ENCODE measurements around the gene KCNQ4.

The KCNQ4 gene

DNA sequence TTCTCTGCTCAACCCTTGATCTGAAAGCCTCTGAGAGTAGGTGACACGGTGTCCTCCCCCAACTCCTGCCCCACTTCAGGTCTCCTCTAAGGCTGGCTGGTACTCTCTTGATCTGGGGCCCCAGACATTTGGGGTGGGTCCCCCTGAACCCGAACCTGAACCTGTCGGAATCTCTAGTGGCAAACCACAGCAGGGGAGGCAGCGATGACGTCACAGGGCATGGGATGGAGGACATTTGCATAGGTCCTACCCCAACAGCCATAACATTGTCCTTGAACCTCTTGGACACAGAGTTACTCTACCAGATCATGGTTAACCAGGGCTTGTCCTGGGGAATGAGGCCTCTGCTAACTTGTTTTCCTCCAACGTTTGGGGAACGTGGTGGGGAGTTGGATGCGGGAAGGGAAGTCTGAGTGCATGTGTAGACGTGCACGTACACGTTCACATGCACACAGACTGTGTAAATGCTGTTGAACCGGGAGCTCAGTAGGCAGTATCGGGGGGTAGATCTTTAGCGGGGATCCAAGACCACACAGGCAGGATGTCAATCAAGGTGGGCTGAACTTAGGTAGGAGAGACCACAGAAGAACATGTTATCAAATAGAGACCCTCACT is 46.2 kb downstream of the KCNQ4 start:
- Mint-ChIP-seq H3K27ac (no peak overlapping the region), H3K27me3 (no peaks in the 10 kb centered on the region), H3K9me3 (no peaks in the 10 kb centered on the region), H3K36me3 (no peaks in the 10 kb centered on the region), H3K4me3 (no peak overlapping the region), H3K4me1 (peaks cover 11% of the 10 kb centered on the region)

- Mint-ChIP-seq H3K27ac (no peak overlapping the region), H3K9me3 (no peaks in the 10 kb centered on the region), H3K4me3 (no peak overlapping the region), H3K36me3 (no peaks in the 10 kb centered on the region), H3K4me1 (peaks cover 5% of the 10 kb centered on the region), H3K27me3 (no peaks in the 10 kb centered on the region)
These were observed 46.9 kb downstream of the KCNQ4 start for GRCh38 chr1:40830419-40830943.

DNA sequence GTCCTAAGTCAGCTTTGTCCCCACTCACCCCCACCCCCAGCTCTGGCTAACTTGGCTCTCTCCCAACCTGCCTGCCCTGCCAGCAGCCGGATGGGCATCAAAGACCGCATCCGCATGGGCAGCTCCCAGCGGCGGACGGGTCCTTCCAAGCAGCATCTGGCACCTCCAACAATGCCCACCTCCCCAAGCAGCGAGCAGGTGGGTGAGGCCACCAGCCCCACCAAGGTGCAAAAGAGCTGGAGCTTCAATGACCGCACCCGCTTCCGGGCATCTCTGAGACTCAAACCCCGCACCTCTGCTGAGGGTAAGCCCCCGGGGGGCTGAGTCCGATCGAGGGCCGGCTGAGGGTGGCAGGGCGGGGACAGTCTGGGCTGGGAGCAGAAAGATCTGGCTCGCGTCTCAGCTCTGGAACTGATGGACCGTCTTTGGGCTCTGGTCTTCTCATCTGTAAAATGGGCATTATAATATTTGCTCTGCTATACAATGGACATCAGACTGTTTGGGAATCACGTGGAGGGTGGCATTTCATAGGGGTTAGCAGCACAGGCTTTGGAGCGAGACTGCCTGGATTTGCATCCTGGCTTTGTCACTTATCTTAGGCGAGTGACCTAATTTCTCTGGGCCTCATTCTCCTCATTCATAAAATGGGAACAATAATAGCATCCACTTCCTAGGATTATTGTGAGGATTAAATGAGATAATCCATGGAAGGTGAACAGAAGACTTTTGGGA is 47.6 kb downstream of the KCNQ4 start:
- Mint-ChIP-seq H3K27me3 (no peaks in the 10 kb centered on the region), H3K36me3 (no peaks in the 10 kb centered on the region), H3K4me3 (no peak overlapping the region), H3K9me3 (no peaks in the 10 kb centered on the region), H3K4me1 (peaks cover 2% of the 10 kb centered on the region), H3K27ac (no peak overlapping the region)

DNA sequence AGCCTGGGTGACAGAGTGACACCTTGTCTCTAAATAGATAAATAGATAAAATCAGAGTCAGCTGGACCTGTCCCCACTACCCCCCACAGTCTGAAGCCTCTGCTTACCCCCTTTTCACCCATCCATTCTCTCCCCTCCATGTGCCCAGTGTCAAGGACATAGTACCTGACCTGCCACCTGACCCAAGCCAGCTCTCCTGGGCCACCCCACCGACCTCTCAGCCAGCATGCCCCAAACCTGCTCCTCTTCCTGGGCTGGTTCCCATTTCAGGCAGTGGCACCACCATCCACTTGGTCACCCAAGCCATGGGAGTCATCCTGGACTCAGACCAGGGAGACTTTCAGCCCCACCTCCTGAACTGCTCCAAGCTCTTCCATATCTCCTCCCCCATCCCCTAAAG is 50.4 kb downstream of the KCNQ4 start:
- Mint-ChIP-seq H3K27ac (no peak overlapping the region), H3K4me1 (no peaks in the 10 kb centered on the region), H3K27me3 (no peaks in the 10 kb centered on the region), H3K9me3 (no peaks in the 10 kb centered on the region), H3K36me3 (no peaks in the 10 kb centered on the region), H3K4me3 (no peak overlapping the region)

DNA sequence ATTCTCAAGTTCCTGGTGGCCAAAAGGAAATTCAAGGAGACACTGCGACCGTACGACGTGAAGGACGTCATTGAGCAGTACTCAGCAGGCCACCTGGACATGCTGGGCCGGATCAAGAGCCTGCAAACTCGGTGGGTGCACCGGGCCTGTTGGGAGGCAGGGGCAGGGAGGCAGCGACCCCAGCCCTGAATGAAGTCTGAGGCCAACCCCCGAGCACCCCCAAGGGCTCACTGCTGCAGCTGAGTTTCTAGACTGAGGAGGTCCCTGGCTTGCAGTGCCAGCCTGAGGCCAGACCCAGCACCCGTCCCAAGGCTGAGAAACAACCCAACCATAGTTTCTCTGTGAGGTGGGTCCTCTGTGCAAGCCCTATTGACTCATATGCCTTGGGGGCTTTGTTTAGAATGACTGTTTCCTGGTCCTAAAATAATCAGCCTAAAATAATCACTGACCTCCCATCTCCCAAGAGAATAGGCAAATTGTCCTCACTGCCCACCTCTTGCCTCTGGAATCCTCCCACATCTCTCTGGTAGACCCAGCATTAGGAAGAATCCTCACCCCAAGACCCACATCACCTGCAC is 51.5 kb downstream of the KCNQ4 start:
- peaks cover under 1% of the 10 kb centered on the region for H3K4me1 Mint-ChIP-seq
- H3K36me3 Mint-ChIP-seq: no peaks in the 10 kb centered on the region
- H3K27me3 Mint-ChIP-seq: no peaks in the 10 kb centered on the region
- H3K27ac Mint-ChIP-seq: no peak overlapping the region
- no peak overlapping the region for H3K4me3 Mint-ChIP-seq
- no peaks in the 10 kb centered on the region for H3K9me3 Mint-ChIP-seq

DNA sequence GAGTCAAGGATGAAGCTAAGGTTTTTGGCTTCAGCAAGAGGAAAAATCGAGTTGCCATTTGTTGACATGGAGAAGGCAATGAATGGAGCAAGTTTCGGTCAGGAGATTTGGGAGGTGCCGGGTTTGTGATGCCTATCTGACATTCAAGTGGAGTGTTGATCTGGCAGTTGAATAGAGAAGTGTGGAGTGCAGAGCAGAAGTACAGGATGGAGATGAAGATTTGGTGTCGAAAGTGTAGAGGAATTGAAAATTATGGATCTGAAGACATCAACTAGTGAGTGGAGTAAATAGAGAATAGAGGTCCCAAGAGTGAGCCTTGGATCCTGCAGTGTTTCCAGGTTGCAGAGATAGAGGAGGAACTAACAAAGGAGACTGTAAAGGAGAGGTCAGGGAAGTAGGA is 52.7 kb downstream of the KCNQ4 start:
- Mint-ChIP-seq H3K27me3 (no peaks in the 10 kb centered on the region), H3K4me3 (no peak overlapping the region), H3K4me1 (peaks cover 13% of the 10 kb centered on the region), H3K36me3 (no peaks in the 10 kb centered on the region), H3K27ac (no peak overlapping the region), H3K9me3 (no peaks in the 10 kb centered on the region)

- no peaks in the 10 kb centered on the region for H3K27me3 Mint-ChIP-seq
- no peaks in the 10 kb centered on the region for H3K36me3 Mint-ChIP-seq
- H3K4me1 Mint-ChIP-seq: peaks cover 16% of the 10 kb centered on the region
- H3K4me3 Mint-ChIP-seq: no peak overlapping the region
- H3K27ac Mint-ChIP-seq: no peak overlapping the region
- H3K9me3 Mint-ChIP-seq: no peaks in the 10 kb centered on the region
These were observed 54.0 kb downstream of the KCNQ4 start for GRCh38 chr1:40837601-40838000.

GRCh38 chr1:40838045-40838979 is 54.7 kb downstream of the KCNQ4 start:
- no peaks in the 10 kb centered on the region for H3K27me3 Mint-ChIP-seq
- no peaks in the 10 kb centered on the region for H3K9me3 Mint-ChIP-seq
- no peak overlapping the region for H3K4me3 Mint-ChIP-seq
- peaks cover 16% of the 10 kb centered on the region for H3K4me1 Mint-ChIP-seq
- H3K27ac Mint-ChIP-seq: no peak overlapping the region
- no peaks in the 10 kb centered on the region for H3K36me3 Mint-ChIP-seq

- no peaks in the 10 kb centered on the region for H3K9me3 Mint-ChIP-seq
- no peaks in the 10 kb centered on the region for H3K36me3 Mint-ChIP-seq
- H3K27me3 Mint-ChIP-seq: no peaks in the 10 kb centered on the region
- H3K27ac Mint-ChIP-seq: peak overlapping the region; percentile 36
- peaks cover 16% of the 10 kb centered on the region for H3K4me1 Mint-ChIP-seq
- H3K4me3 Mint-ChIP-seq: no peak overlapping the region
These were observed 55.7 kb downstream of the KCNQ4 start for GRCh38 chr1:40838980-40839942.

DNA sequence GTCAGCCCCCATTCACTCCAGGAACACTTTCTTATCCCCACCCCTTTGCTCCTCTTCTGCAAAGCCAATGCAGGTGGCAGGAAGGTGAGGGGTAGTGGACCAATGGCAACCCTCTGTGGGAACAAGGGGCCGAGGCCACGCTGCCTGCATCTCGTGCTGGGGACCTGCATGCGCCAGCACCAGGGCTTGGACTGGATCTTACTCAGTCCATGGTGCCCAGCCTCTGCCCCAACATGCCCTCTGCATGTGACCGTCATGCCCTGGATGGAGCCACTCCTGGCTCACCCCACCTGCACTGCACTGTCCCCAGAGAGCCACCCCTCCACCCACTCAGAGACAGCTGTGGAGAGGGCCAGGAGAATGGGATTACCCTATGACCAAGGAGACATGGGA is 56.4 kb downstream of the KCNQ4 start:
- peaks cover 19% of the 10 kb centered on the region for H3K4me1 Mint-ChIP-seq
- no peak overlapping the region for H3K4me3 Mint-ChIP-seq
- H3K27me3 Mint-ChIP-seq: no peaks in the 10 kb centered on the region
- H3K36me3 Mint-ChIP-seq: no peaks in the 10 kb centered on the region
- no peaks in the 10 kb centered on the region for H3K9me3 Mint-ChIP-seq
- H3K27ac Mint-ChIP-seq: no peak overlapping the region

GRCh38 chr1:40840526-40841323 is 57.1 kb downstream of the KCNQ4 start:
- H3K27me3 Mint-ChIP-seq: no peaks in the 10 kb centered on the region
- no peaks in the 10 kb centered on the region for H3K9me3 Mint-ChIP-seq
- H3K4me1 Mint-ChIP-seq: peaks cover 27% of the 10 kb centered on the region
- no peak overlapping the region for H3K4me3 Mint-ChIP-seq
- H3K36me3 Mint-ChIP-seq: no peaks in the 10 kb centered on the region
- H3K27ac Mint-ChIP-seq: peak overlapping the region; percentile 39

- Mint-ChIP-seq H3K27ac (peak overlapping the region; percentile 39), H3K36me3 (no peaks in the 10 kb centered on the region), H3K4me1 (peaks cover 27% of the 10 kb centered on the region), H3K4me3 (no peak overlapping the region), H3K9me3 (no peaks in the 10 kb centered on the region), H3K27me3 (no peaks in the 10 kb centered on the region)
These were observed 58.0 kb downstream of the KCNQ4 start for GRCh38 chr1:40841602-40842001.

GRCh38 chr1:40842207-40842606 is 58.6 kb downstream of the KCNQ4 start:
- Mint-ChIP-seq H3K27ac (no peak overlapping the region), H3K4me1 (peaks cover 27% of the 10 kb centered on the region), H3K36me3 (no peaks in the 10 kb centered on the region), H3K9me3 (no peaks in the 10 kb centered on the region), H3K27me3 (no peaks in the 10 kb centered on the region), H3K4me3 (no peak overlapping the region)

GRCh38 chr1:40842691-40843090 is 59.1 kb downstream of the KCNQ4 start:
- no peaks in the 10 kb centered on the region for H3K27me3 Mint-ChIP-seq
- no peak overlapping the region for H3K27ac Mint-ChIP-seq
- H3K4me1 Mint-ChIP-seq: peaks cover 27% of the 10 kb centered on the region
- no peak overlapping the region for H3K4me3 Mint-ChIP-seq
- no peaks in the 10 kb centered on the region for H3K36me3 Mint-ChIP-seq
- H3K9me3 Mint-ChIP-seq: no peaks in the 10 kb centered on the region
